ENCODE measurements around the gene SMG9.

SMG9 gene

GRCh38 chr19:43754503-43755255 lies at the start of gene SMG9:
Gene SMG9, minus strand, starts transcription at chr19:43754962. Its CDS starts 4,221 bp downstream, at chr19:43750741.
- TF ChIP-seq CTCF (IDR thresholded peaks at IDR 0.05; ENCODE audit: low read depth, low read length): no peak
- H3K27ac ChIP-seq: peak within 1 kb of the TSS; percentile 99
- peaks cover 31% of the 10 kb centered on the region for H3K36me3 ChIP-seq
- peak; percentile 98 for DNase-seq
- no peaks in the 10 kb centered on the region for H3K9me3 ChIP-seq (ENCODE audit: severe bottlenecking)
- H3K27me3 ChIP-seq (ENCODE audit: insufficient read depth, low read depth, severe bottlenecking): no peaks in the 10 kb centered on the region
- H3K4me3 ChIP-seq (ENCODE audit: low read depth, low read length): peak within 1 kb of the TSS; percentile 95

- Histone ChIP-seq H3K9me3 (ENCODE audit: severe bottlenecking) (no peaks in the 10 kb centered on the region), H3K36me3 (no peaks in the 10 kb centered on the region), H3K27ac (no peak overlapping the region), H3K4me3 (ENCODE audit: low read depth, low read length) (no peak overlapping the region), H3K27me3 (ENCODE audit: insufficient read depth, low read depth, severe bottlenecking) (no peaks in the 10 kb centered on the region)
- no peak for TF ChIP-seq CTCF (IDR thresholded peaks at IDR 0.05; ENCODE audit: low read depth, low read length)
- no peak for DNase-seq
Measured at GRCh38 chr19:43804432-43804831, 49.7 kb upstream of the SMG9 start.

- Histone ChIP-seq H3K36me3 (no peaks in the 10 kb centered on the region), H3K27me3 (ENCODE audit: insufficient read depth, low read depth, severe bottlenecking) (no peaks in the 10 kb centered on the region), H3K4me3 (ENCODE audit: low read depth, low read length) (no peak within 1 kb of the TSS), H3K27ac (no peak within 1 kb of the TSS), H3K9me3 (ENCODE audit: severe bottlenecking) (no peaks in the 10 kb centered on the region)
- no peak for DNase-seq
- no peak for TF ChIP-seq CTCF (IDR thresholded peaks at IDR 0.05; ENCODE audit: low read depth, low read length)
Measured at GRCh38 chr19:43802216-43802951, 47.6 kb upstream of the SMG9 start, which contains the start of gene LYPD5. Gene LYPD5, minus strand, starts transcription at chr19:43802447. Its CDS starts 67 bp downstream, at chr19:43802380.

- Histone ChIP-seq H3K27ac (no peak overlapping the region), H3K36me3 (no peaks in the 10 kb centered on the region), H3K4me3 (ENCODE audit: low read depth, low read length) (no peak overlapping the region), H3K9me3 (ENCODE audit: severe bottlenecking) (peaks cover 3% of the 10 kb centered on the region), H3K27me3 (ENCODE audit: insufficient read depth, low read depth, severe bottlenecking) (no peaks in the 10 kb centered on the region)
- TF ChIP-seq CTCF (IDR thresholded peaks at IDR 0.05; ENCODE audit: low read depth, low read length): no peak
- DNase-seq: no peak
Measured at GRCh38 chr19:43799502-43800142, 44.9 kb upstream of the SMG9 start.

- Histone ChIP-seq H3K4me3 (ENCODE audit: low read depth, low read length) (peak overlapping the region; percentile 45), H3K36me3 (no peaks in the 10 kb centered on the region), H3K27ac (no peak overlapping the region), H3K9me3 (ENCODE audit: severe bottlenecking) (peaks cover 3% of the 10 kb centered on the region), H3K27me3 (ENCODE audit: insufficient read depth, low read depth, severe bottlenecking) (no peaks in the 10 kb centered on the region)
- DNase-seq: peak; percentile 51
- TF ChIP-seq CTCF (IDR thresholded peaks at IDR 0.05; ENCODE audit: low read depth, low read length): no peak
Measured at GRCh38 chr19:43798546-43799409, 44.0 kb upstream of the SMG9 start.
